Muscle layer of duodenum (tissue), 2 donors: ENCODE results near the gene SHISA4.
"Not testable (repeated sequence)": the region's sequence is repeated elsewhere in the genome, so short reads cannot be mapped to it uniquely, and the experiment has no call there.

Experiments used
- H3K27ac ChIP-seq: one replicate; pipeline ENCODE4 v1.7.0; 2013; ENCODE audit warnings: mild to moderate bottlenecking, low read length
- H3K27me3 ChIP-seq: one replicate; pipeline ENCODE4 v1.7.0; 2013; ENCODE audit warnings: low read depth, mild to moderate bottlenecking, control low read depth, low read length
- H3K36me3 ChIP-seq, 2 donors: one replicate each; pipeline ENCODE4 v1.7.0; 2013; ENCODE audit warnings: low read length in 2 of 2, control low read depth in 1 of 2, mild to moderate bottlenecking in 1 of 2; ENCODE audit not compliant: insufficient read depth in 2 of 2, control insufficient read depth in 1 of 2
- H3K4me1 ChIP-seq, 2 donors: one replicate each; pipeline ENCODE4 v1.7.0; 2013; ENCODE audit warnings: low read length in 2 of 2, mild to moderate bottlenecking in 2 of 2, control low read depth in 1 of 2, moderate library complexity in 1 of 2; ENCODE audit not compliant: insufficient read depth in 2 of 2, control insufficient read depth in 1 of 2
- H3K4me3 ChIP-seq, 2 donors: one replicate each; pipeline ENCODE4 v1.7.0; 2013; ENCODE audit warnings: low read length in 2 of 2, low read depth in 1 of 2, mild to moderate bottlenecking in 1 of 2
- H3K9me3 ChIP-seq, 2 donors: one replicate each; pipeline ENCODE4 v1.7.0; 2013; ENCODE audit warnings: low read length in 2 of 2, control low read depth in 1 of 2, mild to moderate bottlenecking in 1 of 2; ENCODE audit not compliant: control insufficient read depth in 1 of 2
- donor health status: healthy.

Gene SHISA4

GRCh38 chr1:201900476-201900875 is 11.8 kb downstream of the SHISA4 start:
- Histone ChIP-seq H3K27me3 (no peaks in the 10 kb centered on the region), H3K9me3 (no peaks in the 10 kb centered on the region), H3K36me3 (peaks cover 8 to 23% of the 10 kb centered on the region in 2 donors), H3K4me3 (peak overlapping the region in 1 of 2 donors; percentile 27), H3K27ac (peak overlapping the region; percentile 34), H3K4me1 (peaks cover 0 to 55% of the 10 kb centered on the region in 2 donors)

DNA sequence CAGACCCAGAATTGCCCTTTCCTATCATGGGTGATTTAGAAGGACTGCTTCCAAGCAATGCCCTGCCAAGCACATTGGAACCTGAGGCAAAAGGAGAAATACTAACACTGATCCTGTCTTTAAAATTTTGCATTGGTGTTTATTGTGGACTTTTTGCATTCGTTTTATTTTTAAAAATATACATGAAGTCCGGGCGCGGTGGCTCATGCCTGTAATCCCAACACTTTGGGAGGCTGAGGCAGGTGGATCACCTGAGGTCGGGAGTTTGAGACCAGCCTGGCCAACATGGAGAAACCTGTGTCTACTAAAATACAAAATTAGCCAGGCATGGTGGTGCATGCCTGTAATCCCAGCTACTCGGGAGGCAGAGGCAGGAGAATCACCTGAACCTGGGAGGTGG is 12.3 kb downstream of the SHISA4 start:
- not testable (repeated sequence) for H3K9me3 ChIP-seq, H3K27me3 ChIP-seq, H3K4me3 ChIP-seq, H3K27ac ChIP-seq
- peaks cover 8 to 23% of the 10 kb centered on the region in 2 donors for H3K36me3 ChIP-seq
- H3K4me1 ChIP-seq, result peaks cover 0 to 59% of the 10 kb centered on the region in 2 donors

GRCh38 chr1:201902198-201902597 is 13.5 kb downstream of the SHISA4 start:
- no peak overlapping the region for H3K4me3 ChIP-seq
- H3K9me3 ChIP-seq, result no peaks in the 10 kb centered on the region
- H3K27me3 ChIP-seq, result no peaks in the 10 kb centered on the region
- no peak overlapping the region for H3K27ac ChIP-seq
- H3K4me1 ChIP-seq, result peaks cover 0 to 57% of the 10 kb centered on the region in 2 donors
- peaks cover 0 to 23% of the 10 kb centered on the region in 2 donors for H3K36me3 ChIP-seq

DNA sequence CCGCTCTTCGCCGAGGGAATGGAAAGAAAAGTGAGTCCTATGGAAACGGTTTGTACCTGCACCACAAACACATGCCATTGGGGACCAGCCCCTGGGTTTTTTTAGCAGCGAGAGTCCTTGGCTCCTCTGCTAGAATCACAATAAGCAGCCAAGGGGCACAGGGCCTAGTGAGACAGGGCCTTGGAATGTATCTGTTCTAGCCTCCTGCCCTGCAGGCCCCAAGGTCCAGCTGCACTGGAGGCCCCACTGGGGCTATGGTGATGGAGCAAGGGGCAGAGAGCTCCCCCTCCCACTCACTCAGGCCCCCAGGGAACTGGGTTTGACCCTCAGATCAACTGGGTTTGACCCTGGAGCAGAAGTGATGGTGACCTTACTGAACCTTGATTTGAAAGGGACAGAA is 14.4 kb downstream of the SHISA4 start:
- Histone ChIP-seq H3K27me3 (no peaks in the 10 kb centered on the region), H3K36me3 (peaks cover 0 to 14% of the 10 kb centered on the region in 2 donors), H3K4me3 (peak overlapping the region in 1 of 2 donors; percentile 25), H3K4me1 (peaks cover 0 to 52% of the 10 kb centered on the region in 2 donors), H3K9me3 (no peaks in the 10 kb centered on the region), H3K27ac (peak overlapping the region; percentile 80)

DNA sequence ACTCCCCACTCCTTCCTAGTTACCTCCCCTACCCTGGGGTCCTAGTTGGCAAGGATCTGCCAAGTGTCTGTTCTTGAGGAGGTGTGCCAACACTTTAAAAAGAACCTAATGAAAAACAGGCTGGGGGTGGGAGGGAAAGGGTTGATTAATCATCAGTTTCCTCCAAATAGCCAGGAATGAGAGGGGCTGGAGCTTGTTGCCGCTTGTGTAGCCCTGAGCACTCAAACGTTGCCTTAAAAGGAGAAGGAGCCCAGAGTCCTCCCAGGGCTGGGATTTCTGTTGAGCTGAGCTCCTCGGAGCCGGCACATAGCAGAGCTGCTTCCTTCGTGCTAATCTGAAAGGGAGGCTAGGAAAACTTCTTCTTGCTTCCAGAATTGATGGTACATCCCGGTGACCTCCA is 15.9 kb downstream of the SHISA4 start:
- Histone ChIP-seq H3K27me3 (no peaks in the 10 kb centered on the region), H3K36me3 (peaks cover 0 to 5% of the 10 kb centered on the region in 2 donors), H3K4me3 (peak overlapping the region in 1 of 2 donors; percentile 3), H3K27ac (peak overlapping the region; percentile 80), H3K9me3 (no peaks in the 10 kb centered on the region), H3K4me1 (peaks cover 0 to 51% of the 10 kb centered on the region in 2 donors)

DNA sequence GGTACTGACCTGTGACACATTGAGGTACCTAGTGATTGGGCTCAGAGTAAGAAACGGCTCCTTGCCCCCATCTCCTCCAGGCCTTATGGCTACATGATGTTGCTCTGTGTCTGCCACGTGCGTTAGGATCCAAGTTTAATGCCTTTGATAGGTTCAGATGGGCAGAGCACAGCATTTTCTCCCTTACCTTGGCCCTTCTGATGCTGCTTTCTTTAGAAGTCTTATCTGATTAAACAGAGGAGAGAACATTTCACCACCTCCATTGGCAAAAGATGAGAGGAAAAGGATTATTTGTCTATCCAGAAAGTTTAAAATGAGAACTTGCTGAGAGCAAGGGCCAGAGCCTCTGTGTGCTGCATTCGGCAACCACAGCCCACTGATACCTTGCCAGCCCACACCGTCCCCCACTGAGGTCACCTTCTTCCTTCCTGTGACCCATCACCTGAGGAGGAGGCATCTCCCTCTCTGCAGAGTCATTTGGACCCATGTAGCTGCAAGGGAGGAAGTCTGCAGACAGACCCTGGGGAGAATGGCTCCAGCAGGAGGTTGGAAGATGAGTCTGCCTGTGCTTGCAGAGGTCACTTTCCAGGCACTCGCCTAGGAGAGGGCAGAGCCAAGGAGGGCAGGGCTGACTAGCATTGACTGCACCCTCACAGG is 16.7 kb downstream of the SHISA4 start:
- Histone ChIP-seq H3K4me1 (peaks cover 0 to 44% of the 10 kb centered on the region in 2 donors), H3K27ac (peak overlapping the region; percentile 80), H3K9me3 (no peaks in the 10 kb centered on the region), H3K4me3 (peak overlapping the region in 1 of 2 donors; percentile 12), H3K27me3 (no peaks in the 10 kb centered on the region), H3K36me3 (peaks cover 0 to 2% of the 10 kb centered on the region in 2 donors)

GRCh38 chr1:201906336-201906735 is 17.6 kb downstream of the SHISA4 start:
- Histone ChIP-seq H3K27ac (peak overlapping the region; percentile 80), H3K36me3 (no peaks in the 10 kb centered on the region), H3K9me3 (no peaks in the 10 kb centered on the region), H3K27me3 (no peaks in the 10 kb centered on the region), H3K4me1 (peaks cover 0 to 37% of the 10 kb centered on the region in 2 donors), H3K4me3 (peak overlapping the region in 1 of 2 donors; percentile 2)

GRCh38 chr1:201907621-201908020 is 18.9 kb downstream of the SHISA4 start:
- Histone ChIP-seq H3K9me3 (no peaks in the 10 kb centered on the region), H3K27me3 (no peaks in the 10 kb centered on the region), H3K4me3 (no peak overlapping the region), H3K27ac (peak overlapping the region; percentile 80), H3K4me1 (peaks cover 0 to 44% of the 10 kb centered on the region in 2 donors), H3K36me3 (no peaks in the 10 kb centered on the region)

DNA sequence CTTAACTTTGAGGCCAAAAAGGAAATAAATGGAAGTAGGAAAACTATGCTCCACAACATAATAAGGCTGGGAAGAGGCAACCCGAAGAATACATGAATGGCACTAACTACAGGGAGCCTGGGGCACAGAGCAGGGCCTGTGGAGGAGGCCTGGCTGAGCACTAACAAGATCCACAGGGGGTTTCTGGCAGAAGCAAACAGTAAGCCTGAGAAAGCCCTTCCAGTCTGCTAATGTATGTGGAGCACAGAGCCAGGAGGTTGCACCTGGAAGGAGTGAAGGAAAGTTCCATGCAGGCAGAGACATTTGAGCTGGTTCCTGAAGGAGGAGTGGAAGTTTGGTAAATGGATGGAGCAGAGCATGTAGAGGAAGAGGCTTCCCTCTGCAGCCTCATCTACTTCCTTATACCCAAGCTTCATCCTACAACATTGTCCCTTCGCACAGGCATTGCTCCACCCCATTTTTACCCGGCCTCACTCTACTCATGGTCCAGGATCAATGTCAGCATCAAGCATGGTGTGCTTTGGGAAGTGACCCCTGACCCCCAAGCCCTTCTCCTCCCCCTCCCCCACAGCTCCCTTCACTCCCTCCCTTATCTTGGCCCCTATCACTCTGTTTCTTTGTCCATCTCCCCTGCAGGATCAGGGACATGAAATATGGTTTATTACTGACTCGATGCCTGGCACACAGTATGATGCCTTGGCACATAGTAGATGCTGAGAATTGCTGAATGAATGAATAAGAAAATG is 23.3 kb downstream of the SHISA4 start:
- no peaks in the 10 kb centered on the region for H3K36me3 ChIP-seq
- no peaks in the 10 kb centered on the region for H3K27me3 ChIP-seq
- no peak overlapping the region for H3K4me3 ChIP-seq
- peaks cover 3 to 47% of the 10 kb centered on the region in 2 donors for H3K4me1 ChIP-seq
- peak overlapping the region; percentile 3 for H3K27ac ChIP-seq
- H3K9me3 ChIP-seq, result no peaks in the 10 kb centered on the region

DNA sequence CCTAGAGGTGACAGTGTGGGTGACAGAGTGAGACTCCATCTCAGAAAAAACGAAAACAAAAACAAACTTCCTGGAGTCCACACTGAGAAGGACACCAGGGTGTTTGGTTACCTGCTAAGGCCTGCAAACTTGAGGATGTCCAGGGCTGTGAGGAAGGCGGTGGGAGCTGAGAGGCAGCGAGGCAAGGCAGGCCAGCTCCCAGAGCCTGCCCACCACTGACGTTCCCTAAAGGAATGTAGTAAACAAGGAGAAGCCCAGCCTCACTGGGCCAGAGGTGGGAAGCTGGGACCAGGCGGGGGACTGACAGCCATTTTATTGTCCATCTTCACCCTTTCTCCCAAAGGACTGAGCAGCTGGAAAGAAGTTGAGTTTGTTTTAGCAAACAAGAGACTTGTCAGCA is 24.1 kb downstream of the SHISA4 start:
- H3K4me3 ChIP-seq, result no peak overlapping the region
- H3K4me1 ChIP-seq, result peaks cover 3 to 50% of the 10 kb centered on the region in 2 donors
- H3K9me3 ChIP-seq, result no peaks in the 10 kb centered on the region
- H3K27me3 ChIP-seq, result no peaks in the 10 kb centered on the region
- peak overlapping the region; percentile 60 for H3K27ac ChIP-seq
- H3K36me3 ChIP-seq, result no peaks in the 10 kb centered on the region

GRCh38 chr1:201914456-201915235 is 25.9 kb downstream of the SHISA4 start:
- Histone ChIP-seq H3K27me3 (no peaks in the 10 kb centered on the region), H3K27ac (peak overlapping the region; percentile 76), H3K4me1 (peaks cover 3 to 54% of the 10 kb centered on the region in 2 donors), H3K9me3 (no peaks in the 10 kb centered on the region), H3K4me3 (peak overlapping the region in 1 of 2 donors; percentile 6), H3K36me3 (no peaks in the 10 kb centered on the region)
